NCI-H748 (cell line): Measurements from ENCODE around the gene TMOD3.

Experiments
- DNase-seq: peaks from one replicate; lab custom pipeline; 2025; ENCODE audit not compliant: unreplicated experiment; lab: John Stamatoyannopoulos, UW

Gene TMOD3

GRCh38 chr15:51904931-51905330 is 75.5 kb downstream of the TMOD3 start:
- no peak for DNase-seq

DNA sequence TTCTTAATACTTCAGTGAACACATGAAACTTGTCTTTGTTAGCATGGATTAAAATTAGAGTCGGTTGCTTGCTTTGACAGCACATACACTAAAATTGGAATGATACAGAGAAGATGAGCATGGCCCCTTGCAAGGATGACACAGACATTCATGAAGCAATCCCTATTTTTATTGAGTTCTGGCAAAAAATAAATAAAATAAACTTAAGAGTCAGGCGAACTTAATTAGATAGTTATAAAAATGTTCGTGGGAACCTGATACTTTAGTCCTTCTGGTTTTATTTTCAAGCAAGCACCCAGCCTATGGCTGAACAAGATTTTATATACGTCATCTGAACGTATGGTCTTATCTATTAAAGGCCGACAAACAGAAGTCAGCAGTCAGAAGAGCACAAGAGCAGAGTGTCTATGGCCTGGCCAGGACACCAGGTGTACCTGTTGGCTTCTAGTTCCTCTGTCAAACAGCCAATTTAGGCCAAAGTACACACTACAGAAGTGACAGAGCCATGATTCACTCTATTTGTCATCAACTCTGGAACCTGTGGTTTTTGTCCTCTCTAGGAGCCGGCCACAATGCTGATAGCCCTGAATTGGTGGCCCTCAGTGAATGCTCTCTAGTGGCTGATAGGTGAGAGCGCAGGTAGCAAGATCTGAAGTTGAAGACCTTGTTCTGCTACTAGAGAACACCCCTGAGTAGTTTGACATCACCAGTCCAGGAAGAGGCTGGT is 77.8 kb downstream of the TMOD3 start:
- DNase-seq: no peak

DNA sequence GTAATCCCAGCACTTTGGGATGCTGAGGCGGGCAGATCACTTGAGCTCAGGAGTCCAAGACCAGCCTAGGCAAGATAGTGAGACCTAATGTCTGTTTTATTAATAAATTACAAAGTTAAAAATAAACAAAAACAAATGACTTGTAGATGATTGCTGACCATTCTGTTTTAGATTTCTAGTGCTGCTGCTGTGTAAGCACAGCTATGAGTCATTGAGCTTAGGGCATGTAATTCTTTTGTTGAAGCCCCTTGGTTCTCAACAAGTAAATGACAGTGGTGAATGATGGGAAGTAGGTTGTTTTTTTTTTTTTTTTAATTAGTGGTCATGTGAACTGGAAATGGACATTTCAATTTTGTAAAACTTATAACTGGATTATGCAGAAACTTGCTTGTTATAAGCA is 78.9 kb downstream of the TMOD3 start:
- no peak for DNase-seq

DNA sequence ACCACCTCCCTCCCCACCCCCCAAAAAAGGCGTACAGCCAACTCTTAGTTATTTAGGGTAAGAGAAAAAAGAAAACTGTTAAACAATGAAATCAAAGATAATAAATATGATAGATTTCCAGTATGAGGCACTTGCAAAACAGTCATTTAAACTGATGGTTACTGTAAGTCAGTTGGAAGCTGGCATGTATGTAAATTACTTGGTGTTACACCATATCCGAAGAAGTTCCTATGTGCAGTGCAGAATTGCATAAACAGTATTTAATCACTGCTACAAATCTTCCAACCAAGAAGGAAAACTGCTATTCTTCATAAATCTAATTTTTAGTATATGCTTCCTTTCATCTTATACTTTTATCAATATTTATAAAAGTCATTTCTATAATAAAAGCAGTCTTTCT is 80.1 kb downstream of the TMOD3 start:
- no peak for DNase-seq

DNA sequence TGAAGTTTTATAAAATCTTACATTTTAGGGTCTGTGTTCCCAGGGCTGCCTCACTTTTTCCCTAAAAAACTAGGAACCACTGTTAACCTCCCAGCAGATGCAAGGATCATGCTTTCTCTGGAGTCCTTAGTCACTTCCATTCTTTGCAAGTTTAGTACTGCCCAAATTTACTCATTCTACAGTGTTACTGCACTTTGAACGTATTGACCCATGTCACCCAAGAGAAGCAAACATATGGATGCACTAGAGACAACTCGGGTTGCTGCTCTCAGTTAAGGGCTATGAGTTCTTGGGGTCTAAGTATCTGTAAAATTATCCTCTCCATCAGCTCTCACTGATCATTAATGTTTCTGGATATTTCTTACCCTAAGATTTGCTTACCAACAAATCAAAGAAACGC is 83.1 kb downstream of the TMOD3 start:
- no peak for DNase-seq

DNA sequence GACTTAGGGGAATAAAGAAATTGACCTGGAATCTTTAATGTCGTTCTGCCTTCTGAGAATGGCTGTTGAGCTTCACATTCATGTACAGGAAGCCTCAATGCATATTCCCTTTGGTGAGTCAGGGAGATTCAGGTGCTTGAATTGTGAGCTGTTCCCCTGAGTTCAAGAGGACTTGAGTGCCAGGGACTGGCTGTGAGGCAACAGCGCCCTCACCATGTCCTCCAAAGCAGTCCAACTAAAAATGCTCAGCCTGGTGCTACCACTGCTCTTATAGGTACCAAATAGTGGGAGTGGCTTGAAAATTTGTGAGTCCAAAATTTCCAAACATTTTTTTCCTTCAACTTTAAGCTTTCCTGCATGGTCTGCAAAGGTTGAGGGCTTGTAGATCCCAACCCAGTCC is 88.0 kb downstream of the TMOD3 start:
- DNase-seq: peak; percentile 37

DNA sequence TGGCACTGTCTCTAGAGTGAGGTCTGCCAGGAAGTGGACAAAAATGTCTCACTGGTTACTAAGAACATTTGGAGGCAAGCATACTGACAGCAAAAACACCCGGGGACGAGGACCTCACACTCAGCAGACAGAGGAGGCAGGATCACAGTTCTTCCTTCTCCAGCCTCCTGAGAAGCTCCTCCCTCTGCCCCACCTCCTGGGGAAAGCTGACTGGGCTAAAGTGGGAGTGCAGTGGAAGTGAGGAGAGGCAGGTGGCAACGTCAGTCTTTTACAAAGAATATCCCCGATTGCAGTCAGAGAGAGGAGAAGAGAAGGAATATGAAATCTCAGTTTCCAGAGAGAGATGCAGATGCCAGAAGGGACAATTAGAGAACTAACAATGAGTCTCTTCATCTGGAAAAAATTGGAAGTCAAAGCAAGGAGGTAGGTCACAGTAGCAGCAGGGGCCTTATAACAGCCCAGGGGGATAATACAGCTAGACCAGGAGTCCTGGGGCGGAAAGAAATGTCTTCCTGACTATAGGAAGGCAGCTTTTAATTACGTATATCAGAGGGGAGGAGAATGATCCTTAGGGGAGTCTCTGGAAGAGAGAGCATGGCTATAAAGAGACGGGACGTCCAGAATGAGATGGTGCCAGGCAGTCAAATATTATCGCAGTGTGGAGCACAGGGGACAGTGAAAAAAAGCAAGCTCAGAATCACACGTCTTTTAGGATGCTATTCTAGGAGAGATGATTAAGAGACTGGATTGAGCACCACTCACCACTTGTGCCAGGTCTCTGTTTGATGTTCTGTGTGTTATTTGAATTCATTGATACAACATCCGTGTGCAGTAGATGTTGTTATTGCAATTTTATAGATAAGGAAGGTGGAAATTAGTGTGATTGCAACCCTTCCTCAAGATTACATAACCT is 95.0 kb downstream of the TMOD3 start:
- no peak for DNase-seq

DNA sequence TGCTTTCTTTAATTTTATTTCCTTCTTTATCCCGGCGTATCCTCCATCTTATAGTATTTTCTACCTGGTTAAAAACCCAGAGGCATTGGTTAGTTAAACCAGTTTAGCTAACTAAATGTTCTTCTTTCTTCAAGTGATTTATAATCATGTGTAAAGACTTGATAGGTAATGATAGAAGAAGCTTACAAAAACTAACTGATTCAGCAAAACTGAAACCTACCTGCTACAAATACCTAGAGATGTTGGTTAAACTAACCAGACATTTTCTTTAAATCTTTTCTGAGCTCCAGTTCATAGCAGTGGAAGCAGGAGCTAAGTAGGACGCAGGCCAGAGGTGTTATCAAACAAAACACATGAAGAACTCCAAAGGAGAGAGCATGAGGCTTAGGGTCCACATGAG is 97.4 kb downstream of the TMOD3 start:
- DNase-seq: no peak

- DNase-seq: no peak
Observed at GRCh38 chr15:51931016-51931415, 101.6 kb downstream of the TMOD3 start.

DNA sequence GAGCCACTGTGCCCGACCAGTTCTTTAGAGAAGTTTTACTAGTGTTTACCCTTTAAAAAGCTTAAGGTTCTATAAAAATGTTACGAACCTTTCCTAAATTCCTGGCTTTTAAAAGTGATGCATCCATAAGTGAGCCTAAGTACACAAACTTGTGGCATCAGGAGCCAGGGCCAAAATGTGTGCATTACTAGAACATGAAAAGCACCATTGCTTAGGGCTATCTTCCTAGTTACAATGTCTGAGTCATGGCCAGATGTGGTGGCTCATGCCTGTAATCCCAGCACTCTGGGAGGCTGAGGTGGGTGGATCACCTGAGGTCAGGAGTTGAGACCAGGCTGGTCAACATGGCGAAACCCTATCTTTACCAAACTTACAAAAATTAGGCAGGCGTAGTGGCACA is 102.2 kb downstream of the TMOD3 start:
- DNase-seq: no peak

DNA sequence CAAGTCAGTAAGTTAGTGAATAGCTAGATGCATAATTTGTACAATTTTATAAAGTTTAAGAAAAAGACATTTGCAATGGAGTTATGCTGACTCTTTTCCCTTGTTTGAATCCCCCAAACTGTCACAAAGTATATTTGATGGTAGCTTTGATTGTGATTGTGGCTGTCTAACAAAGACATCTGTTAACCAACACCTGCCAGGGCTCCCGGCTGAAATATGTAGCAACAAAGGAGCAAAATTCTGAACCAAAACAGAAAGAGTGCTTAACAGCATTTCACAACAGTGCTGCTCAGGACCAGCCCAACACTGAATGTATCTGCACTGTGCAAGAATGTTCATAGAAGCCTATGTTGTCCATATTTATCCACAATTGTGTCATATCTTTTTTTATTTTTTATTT is 102.7 kb downstream of the TMOD3 start:
- DNase-seq: no peak

DNA sequence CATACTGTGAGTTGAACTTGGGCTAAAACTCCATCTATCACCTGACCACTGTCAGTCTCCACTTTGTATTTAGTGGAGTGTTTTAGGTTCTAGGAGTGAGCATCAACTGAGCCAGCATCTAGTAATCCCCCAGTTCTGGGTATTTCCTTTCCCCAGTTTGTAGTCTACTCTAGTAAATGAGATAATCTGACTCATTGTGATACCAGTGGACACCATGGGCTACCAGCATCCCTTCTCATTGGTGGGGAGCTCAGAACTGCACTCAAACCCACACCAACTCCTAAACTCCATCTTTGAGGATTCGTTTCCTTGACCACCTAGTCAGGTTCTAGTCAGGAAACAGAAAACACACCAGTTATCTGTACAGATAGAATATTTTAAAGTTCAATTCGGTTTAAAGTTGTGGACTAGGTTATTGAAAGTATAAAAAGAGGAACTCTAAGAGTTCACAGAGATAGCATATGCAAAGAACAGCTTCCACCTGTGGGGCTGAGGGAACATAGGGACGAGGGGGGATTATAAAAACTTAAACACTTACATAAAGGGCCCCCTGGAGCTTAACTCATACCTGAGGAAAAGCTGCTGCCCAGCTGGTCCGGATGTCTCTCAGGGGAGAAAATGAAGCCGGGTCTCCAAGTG is 106.1 kb downstream of the TMOD3 start:
- DNase-seq: no peak

DNA sequence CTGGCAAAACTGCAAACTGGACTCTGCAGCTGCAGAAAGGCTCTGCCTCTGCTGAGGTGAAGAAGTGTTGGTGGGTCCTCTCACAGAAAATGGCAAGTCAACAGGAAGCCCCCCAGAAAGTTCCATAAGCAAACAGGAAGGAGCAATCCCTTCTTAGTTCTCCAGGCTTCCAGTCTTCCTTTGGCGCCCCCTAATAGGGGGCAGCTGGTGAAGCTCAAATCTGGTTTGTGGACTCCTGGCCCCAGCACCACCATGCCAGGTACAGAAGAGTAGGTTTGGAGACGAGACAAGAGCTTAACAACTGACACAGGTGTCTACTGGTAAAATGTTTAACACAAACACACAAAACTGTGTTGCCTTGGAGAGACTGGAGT is 106.6 kb downstream of the TMOD3 start:
- no peak for DNase-seq

DNA sequence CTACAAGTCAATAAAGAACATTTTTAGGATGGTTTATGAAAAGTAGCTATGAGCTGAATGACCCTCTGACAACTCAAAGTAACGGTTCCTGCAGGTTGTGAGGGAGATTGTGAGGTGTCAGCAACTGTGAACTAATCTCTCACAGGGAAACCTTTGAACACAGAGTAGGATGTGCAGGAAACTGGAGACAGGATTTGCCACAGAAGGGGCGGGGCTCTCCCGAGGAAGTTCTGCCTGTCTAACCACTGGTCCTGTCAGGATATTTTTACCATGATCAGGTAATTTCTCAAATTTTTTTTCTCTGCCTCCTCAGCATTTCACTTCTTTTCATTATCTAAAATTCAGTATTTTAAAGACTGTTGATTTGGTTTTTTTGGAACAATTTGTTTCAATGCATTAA is 108.8 kb downstream of the TMOD3 start:
- no peak for DNase-seq

DNA sequence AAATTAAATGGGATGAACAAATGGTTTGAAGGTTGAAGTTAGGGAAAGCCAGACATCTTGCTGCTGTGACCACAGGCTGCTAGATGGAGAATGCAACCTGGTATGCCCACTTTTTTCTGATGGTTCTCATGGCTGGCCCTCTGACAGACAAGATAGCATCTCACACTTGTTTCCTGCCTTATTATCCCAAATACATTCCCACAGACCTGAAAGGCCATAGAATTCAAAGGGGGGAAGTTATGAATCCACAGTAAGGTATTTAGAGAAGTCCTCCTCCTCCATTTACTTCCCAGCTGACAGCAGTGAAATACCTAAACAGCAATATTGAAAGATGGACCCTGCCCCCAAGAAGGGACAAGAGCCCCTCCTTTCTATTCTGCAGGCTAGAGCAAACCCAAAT is 109.8 kb downstream of the TMOD3 start:
- no peak for DNase-seq

- DNase-seq: no peak
Observed at GRCh38 chr15:51947124-51947523, 117.7 kb downstream of the TMOD3 start.

DNA sequence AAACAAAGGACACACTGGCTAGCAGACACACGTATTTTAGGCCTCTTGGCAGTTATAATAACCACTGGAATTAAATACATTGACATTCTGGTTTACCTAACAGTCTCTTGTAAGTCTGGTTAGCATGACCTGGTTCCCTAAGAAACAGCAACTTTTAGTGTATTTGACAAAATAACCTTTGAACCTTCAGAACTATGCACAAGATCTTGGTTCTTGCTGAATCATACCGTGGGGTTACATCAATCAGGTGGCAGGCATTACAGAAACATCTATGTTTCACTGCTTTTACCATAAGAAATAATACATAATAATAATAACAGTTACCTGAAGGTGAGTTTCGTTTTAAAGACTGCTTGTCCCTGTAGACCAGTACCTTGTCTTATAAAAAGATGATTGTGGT is 123.4 kb downstream of the TMOD3 start:
- DNase-seq: no peak

DNA sequence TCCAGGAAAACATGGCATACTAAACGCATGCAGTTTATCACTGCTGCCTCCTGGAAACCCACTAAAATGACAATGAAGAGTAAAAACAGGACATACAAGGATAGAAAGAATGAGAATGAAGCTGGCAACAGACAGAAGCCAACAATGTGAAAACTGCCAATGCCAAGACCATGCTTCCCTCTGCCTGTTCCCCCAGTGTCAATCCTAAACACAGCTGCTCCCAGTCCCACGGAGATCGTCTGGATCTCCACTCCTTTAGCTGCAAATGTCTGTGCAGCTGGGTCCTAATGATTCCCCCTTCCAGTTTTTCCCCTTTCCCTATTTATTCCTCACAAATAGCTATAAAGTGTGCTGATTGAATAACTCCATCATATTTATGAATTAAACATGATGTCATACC is 126.1 kb downstream of the TMOD3 start:
- no peak for DNase-seq
